ENCODE measurements around the gene KNCN.

DNA sequence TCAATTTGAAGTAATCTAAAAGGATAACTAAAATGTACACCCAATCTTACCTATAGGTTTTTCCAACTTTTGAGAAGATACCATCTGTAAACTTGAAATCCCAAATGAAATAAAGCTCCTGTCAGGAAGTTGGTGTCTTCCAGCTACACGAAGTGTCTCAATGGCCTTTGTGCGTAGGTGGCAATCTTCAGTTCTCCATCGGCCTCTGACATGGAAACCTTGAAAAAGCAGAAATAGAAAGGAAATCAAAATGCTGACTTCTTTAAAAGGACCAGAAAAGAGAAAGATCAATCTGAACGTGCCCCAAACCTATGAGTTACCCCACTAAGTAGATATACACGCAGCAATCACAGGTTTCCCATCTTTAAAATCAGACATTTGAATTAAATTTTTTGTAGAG lies 42.6 kb upstream of the KNCN start:
- no peak for TF ChIP-seq POLR2A (IDR thresholded peaks at IDR 0.05)
- no peak for TF ChIP-seq CTCF (IDR thresholded peaks at IDR 0.05)
- TF ChIP-seq POLR2AphosphoS5 (IDR thresholded peaks at IDR 0.05): no peak
